HG02759 (cell line): ENCODE data around the gene MSH4.
"Not testable (repeated sequence)": the region's sequence is repeated elsewhere in the genome, so short reads cannot be mapped to it uniquely, and the experiment has no call there.

ENCODE experiments used
- ATAC-seq: cut with Tn5 transposase; IDR thresholded peaks from one replicate; pipeline ENCODE4 v1.9.1; 2021; ENCODE audit warnings: mild to moderate bottlenecking, moderate library complexity; ENCODE audit not compliant: unreplicated experiment

Gene MSH4

GRCh38 chr1:75796376-75797272 is at the start of gene MSH4:
MSH4 (plus strand) TSS chr1:75796882; CDS start chr1:75796986, 104 bp downstream.
- ATAC-seq = peak; percentile 20

DNA sequence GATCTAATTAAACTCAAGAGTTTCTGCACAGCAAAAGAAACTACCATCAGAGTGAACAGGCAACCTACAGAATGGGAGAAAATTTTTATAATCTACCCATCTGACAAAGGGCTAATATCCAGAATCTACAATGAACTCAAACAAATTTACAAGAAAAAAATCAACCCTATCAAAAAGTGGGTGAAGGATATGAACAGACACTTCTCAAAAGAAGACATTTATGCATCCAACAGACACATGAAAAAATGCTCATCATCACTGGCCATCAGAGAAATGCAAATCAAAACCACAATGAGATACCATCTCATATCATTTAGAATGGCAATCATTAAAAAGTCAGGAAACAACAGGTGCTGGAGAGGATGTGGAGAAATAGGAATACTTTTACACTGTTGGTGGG is 39.5 kb upstream of the MSH4 start:
- not testable (repeated sequence) for ATAC-seq

DNA sequence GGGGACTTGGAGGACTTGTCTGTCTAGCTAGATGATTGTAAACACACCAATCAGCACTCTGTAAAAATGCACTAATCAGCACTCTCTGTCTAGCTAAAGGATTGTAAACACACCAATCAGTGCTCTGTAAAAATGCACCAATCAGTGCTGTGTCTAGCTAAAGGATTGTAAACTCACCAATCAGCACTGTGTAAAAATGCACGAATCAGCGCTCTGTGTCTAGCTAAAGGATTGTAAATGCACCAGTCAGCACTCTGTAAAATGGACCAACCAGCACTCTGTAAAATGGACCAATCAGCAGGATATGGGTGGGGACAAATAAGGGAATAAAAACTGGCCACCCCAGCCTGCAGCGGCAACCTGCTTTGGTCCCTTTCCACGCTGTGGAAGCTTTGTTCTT is 38.1 kb upstream of the MSH4 start:
- ATAC-seq = not testable (repeated sequence)

DNA sequence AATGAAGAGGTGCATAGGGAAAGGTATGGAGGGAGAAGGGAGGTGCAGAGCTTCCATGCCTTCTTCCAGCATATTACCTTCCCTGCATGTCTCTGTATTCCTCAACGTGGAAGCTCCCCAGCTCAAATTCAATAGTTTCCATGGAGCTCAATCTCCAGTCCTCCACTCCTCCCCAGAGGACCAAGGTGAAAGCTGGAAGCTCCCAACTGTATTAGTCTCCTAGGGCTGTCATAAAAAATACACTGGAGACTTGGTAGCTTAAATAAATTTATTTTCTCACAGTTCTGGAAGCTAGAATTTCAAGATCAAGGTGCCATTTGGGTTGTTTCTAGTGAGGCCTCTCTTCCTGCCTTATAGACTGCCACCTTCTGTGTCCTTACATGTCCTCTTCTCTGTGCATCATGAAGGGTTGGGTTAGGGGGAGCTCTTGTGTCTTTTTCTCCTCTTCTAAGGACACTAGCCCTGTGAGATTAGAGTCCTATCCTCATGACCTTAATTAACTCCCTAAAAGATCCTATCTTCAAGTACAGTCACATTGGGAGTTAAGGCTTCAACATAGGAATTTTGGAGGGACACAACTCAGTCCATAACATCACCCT is 32.5 kb upstream of the MSH4 start:
- peak; percentile 45 for ATAC-seq

DNA sequence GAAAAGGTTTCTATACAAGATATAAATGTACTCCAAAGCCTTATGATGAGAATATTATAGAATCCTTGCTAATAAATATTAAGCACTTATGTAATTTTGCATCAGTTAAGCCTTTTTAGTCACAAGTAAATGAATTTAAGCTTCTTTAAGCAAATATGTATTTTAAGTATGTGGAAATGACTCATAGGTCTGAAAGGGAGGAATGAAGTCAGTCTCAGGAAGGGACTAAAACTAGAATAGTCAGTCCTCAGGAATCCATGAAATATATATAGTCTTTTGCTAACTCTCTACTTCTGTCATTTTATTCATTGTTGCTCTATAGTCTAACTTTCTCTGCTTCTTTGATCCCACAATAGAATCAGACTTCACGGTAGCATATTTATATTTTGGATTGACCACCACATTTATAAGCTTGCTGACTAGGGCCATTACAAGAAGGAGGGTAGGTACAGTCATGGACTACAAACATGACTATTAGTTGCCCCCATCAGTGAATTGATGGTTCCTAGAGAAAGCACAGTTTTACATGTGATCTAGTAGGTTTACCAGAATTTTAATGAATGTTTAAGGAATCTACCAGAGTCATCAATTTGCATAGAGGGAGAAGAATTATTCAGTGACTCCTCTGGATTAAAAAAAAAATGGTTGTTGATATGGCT is 30.9 kb upstream of the MSH4 start:
- no peak for ATAC-seq

GRCh38 chr1:75768016-75768415 is 28.7 kb upstream of the MSH4 start:
- no peak for ATAC-seq

DNA sequence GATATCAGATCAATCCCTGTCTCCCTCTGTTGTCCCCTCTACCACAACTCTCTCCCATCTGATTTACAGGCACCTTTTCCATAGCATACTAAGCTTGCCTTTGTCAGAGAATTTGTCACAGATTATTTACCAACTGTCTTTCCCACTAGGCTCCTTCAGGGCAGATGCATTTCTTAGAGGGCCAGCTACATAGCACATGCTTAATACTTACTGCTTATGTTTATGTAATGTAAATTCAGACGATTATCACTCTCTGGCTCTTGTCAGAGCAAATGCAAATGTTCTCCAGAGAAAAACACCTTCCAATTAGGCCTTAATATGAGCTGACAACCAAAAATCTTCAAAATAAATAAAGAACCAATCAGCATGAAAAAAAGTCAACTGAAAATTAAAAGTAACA is 25.9 kb upstream of the MSH4 start:
- no peak for ATAC-seq

- no peak for ATAC-seq
Measured at GRCh38 chr1:75771978-75772377, 24.7 kb upstream of the MSH4 start.

- ATAC-seq = not testable (repeated sequence)
Measured at GRCh38 chr1:75777812-75778211, 18.9 kb upstream of the MSH4 start.

GRCh38 chr1:75778694-75779093 is 18.0 kb upstream of the MSH4 start:
- ATAC-seq = not testable (repeated sequence)

GRCh38 chr1:75780183-75780582 is 16.5 kb upstream of the MSH4 start:
- not testable (repeated sequence) for ATAC-seq

GRCh38 chr1:75783920-75784319 is 12.8 kb upstream of the MSH4 start:
- ATAC-seq = not testable (repeated sequence)

DNA sequence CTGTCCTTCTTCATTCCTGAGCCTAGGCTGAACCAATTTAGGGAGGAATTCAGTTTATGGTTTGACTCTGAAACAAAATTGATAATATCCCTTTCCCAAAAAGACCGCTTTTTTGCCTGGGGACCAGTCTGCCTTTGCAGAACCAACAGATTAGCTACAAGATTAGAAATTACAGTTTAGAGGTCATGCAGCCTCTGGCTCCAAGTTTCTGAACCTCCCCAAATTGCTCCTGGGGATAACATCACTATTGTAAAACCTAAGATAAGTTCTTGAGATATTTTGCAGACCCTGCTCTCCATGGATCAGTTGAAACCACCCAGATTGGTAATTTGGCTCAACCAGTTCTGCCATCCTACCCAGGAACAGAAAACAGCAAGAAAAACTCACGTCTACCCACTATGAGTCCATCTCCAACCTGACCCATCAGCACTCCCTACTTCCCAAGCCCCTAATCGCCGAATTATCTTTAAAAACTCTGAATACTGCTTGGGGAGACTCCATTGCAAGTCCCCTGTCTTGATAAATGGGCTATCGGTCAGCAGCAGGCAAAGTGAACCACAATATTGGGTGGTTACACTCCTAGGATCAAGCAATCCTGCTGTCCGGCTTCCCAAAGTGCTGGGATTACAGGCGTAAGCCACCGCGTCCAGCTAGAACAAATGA is 11.2 kb upstream of the MSH4 start:
- ATAC-seq = peak; percentile 20

DNA sequence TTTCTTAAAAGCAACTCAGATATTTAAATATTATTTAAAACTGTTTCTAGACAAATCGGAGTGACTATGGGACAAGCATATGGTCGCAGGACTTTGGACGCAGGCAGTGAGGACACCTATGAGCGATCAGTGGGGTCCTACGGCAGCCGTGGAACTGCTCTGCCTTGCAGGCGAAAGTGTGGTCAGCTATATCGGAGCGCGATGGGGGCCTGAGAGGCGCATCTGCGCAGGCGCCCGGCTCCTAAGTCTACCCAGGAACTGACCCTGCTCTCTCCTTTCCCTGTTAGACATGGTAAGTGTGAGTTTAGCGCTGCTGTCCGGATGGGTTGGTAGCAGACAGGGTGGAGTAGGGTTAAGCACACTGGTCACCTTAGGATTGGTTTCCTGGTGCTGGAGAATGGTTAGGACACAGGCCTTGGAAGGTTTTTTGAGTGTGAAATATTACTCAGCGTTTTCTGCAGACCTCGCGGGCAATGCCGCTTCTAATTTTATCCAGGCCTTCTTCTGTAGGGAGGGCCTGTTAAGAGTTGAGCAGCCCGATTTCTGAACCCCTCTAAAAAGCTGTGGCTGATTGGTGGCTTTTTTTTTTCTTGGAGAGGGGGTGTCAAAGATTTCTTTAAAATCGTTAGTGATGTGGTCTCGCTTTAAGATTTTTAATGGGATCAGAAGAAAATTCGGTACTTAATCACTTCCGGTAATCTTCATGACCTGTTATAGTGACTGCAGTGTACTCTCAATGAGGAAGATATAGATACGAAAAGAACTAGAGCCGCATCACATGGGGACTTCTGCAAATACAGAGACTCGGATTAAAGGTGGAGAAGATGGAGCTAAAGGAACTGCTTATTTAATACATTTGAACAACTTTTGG is 10.5 kb upstream of the MSH4 start, which contains the start of gene RABGGTB:
Gene RABGGTB, plus strand, starts transcription at position 274 of the 871 bp plus-strand sequence. Its CDS starts 16 bp downstream, at position 290.
- ATAC-seq = peak; percentile 74

DNA sequence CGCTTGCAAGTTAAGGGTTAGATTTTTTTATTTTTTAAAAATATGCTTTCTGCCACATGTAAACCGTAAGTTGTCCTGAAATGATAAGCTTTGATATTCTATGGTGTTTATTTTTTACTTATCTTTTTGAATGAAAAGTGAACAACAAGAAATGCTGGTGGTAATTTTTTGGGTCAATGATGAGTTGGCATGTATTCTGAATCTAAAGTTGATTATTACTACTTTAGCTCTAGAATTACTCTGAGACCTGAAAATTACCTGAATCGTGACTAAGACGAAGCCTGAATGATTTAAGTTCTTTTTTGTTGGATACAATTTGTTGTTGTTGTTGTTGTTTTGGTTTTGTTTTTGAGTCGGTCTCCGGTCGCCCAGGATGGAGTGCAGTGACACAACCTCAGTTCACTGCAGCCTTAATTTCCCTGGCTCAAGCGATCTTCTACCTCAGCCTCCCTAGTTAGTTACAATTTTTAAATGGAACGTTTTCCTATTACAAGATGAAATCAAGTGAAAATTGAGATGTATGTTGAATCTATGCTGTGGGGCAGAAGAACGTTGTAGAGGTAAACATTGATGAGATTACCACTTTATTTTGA is 9.7 kb upstream of the MSH4 start:
- ATAC-seq = no peak

- ATAC-seq = no peak
Measured at GRCh38 chr1:75787524-75787923, 9.2 kb upstream of the MSH4 start.

- ATAC-seq = no peak
Measured at GRCh38 chr1:75789988-75790387, 6.7 kb upstream of the MSH4 start.

DNA sequence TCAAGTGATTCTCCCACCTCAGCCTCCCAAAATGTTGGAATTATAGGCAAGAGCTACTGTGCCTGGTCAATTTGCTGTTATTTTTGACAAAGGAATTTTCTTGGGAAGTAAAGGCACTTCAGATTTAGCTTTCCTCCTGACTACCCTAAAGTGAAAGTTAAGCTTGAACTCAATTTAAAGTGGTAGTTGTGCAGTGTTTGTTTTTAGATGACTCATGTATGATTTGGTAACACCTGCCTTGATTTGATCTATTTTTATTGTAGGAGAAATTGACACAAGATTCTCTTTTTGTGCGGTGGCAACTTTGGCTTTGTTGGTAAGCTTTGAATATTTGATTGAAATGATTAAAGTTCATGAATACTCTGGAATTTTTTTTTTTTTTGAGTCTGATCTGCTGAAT is 5.7 kb upstream of the MSH4 start:
- ATAC-seq = no peak

GRCh38 chr1:75792091-75792490 is 4.6 kb upstream of the MSH4 start:
- no peak for ATAC-seq

- no peak for ATAC-seq
Measured at GRCh38 chr1:75794382-75794781, 2.3 kb upstream of the MSH4 start.
